Measurements from ENCODE around the gene PLEKHH2.

Gene PLEKHH2

GRCh38 chr2:43736637-43737036, 99.6 kb downstream of the PLEKHH2 start:
- Histone ChIP-seq H3K9ac (ENCODE audit: insufficient read length) (no peak overlapping the region), H3K27ac (no peak overlapping the region), H3K36me3 (ENCODE audit: insufficient read depth, low read length) (no peaks in the 10 kb centered on the region), H3K9me3 (ENCODE audit: low read depth, low read length) (no peaks in the 10 kb centered on the region), H3K4me3 (no peak overlapping the region)
- DNase-seq (ENCODE audit: low read depth, low spot score) = no peak
- no peak for TF ChIP-seq FOXP2 (optimal IDR thresholded peaks at IDR 0.05; ENCODE audit: control extremely low read depth, extremely low read length, insufficient read depth)
- TF ChIP-seq EZH2 (IDR thresholded peaks at IDR 0.05) = no peak
- no peak for TF ChIP-seq POLR2AphosphoS5 (IDR thresholded peaks at IDR 0.05; ENCODE audit: borderline replicate concordance, low read depth, low read length)

- no peak overlapping the region for H3K9ac ChIP-seq (ENCODE audit: insufficient read length)
- TF ChIP-seq POLR2AphosphoS5 (IDR thresholded peaks at IDR 0.05; ENCODE audit: borderline replicate concordance, low read depth, low read length) (no peak), EZH2 (IDR thresholded peaks at IDR 0.05) (no peak), FOXP2 (optimal IDR thresholded peaks at IDR 0.05; ENCODE audit: control extremely low read depth, extremely low read length, insufficient read depth) (no peak)
- H3K9me3 ChIP-seq (ENCODE audit: low read depth, low read length) = no peaks in the 10 kb centered on the region
- H3K36me3 ChIP-seq (ENCODE audit: insufficient read depth, low read length) = no peaks in the 10 kb centered on the region
- no peak overlapping the region for H3K4me3 ChIP-seq
- H3K27ac ChIP-seq = no peak overlapping the region
- DNase-seq (ENCODE audit: low read depth, low spot score) = no peak
These were observed 100.2 kb downstream of the PLEKHH2 start for GRCh38 chr2:43737097-43737854.

- no peak overlapping the region for H3K27ac ChIP-seq
- no peak for TF ChIP-seq POLR2AphosphoS5 (IDR thresholded peaks at IDR 0.05; ENCODE audit: borderline replicate concordance, low read depth, low read length)
- TF ChIP-seq EZH2 (IDR thresholded peaks at IDR 0.05) = no peak
- no peak for TF ChIP-seq FOXP2 (optimal IDR thresholded peaks at IDR 0.05; ENCODE audit: control extremely low read depth, extremely low read length, insufficient read depth)
These were observed 100.8 kb downstream of the PLEKHH2 start for GRCh38 chr2:43737855-43738254.

GRCh38 chr2:43738257-43738656, 101.2 kb downstream of the PLEKHH2 start:
- TF ChIP-seq EZH2 (IDR thresholded peaks at IDR 0.05) = no peak
- no peak for DNase-seq (ENCODE audit: low read depth, low spot score)
- Histone ChIP-seq H3K9me3 (ENCODE audit: low read depth, low read length) (no peaks in the 10 kb centered on the region), H3K9ac (ENCODE audit: insufficient read length) (no peak overlapping the region), H3K36me3 (ENCODE audit: insufficient read depth, low read length) (no peaks in the 10 kb centered on the region), H3K4me3 (no peak overlapping the region), H3K27ac (no peak overlapping the region)

More at GRCh38 chr2:43737855-43738254, 100.8 kb downstream of the PLEKHH2 start:
- no peak overlapping the region for H3K9ac ChIP-seq (ENCODE audit: insufficient read length)
- no peak overlapping the region for H3K4me3 ChIP-seq
- no peaks in the 10 kb centered on the region for H3K36me3 ChIP-seq (ENCODE audit: insufficient read depth, low read length)
- no peak for DNase-seq (ENCODE audit: low read depth, low spot score)
- no peaks in the 10 kb centered on the region for H3K9me3 ChIP-seq (ENCODE audit: low read depth, low read length)

GRCh38 chr2:43743706-43744105, 106.6 kb downstream of the PLEKHH2 start:
- DNase-seq (ENCODE audit: low read depth, low spot score) = no peak
- Histone ChIP-seq H3K9me3 (ENCODE audit: low read depth, low read length) (no peaks in the 10 kb centered on the region), H3K27ac (no peak overlapping the region), H3K36me3 (ENCODE audit: insufficient read depth, low read length) (no peaks in the 10 kb centered on the region), H3K9ac (ENCODE audit: insufficient read length) (no peak overlapping the region), H3K4me3 (no peak overlapping the region)
- TF ChIP-seq POLR2AphosphoS5 (IDR thresholded peaks at IDR 0.05; ENCODE audit: borderline replicate concordance, low read depth, low read length) (no peak), FOXP2 (optimal IDR thresholded peaks at IDR 0.05; ENCODE audit: control extremely low read depth, extremely low read length, insufficient read depth) (no peak), EZH2 (IDR thresholded peaks at IDR 0.05) (no peak)

- Histone ChIP-seq H3K27ac (no peak overlapping the region), H3K9me3 (ENCODE audit: low read depth, low read length) (no peaks in the 10 kb centered on the region), H3K4me3 (no peak overlapping the region), H3K9ac (ENCODE audit: insufficient read length) (no peak overlapping the region), H3K36me3 (ENCODE audit: insufficient read depth, low read length) (no peaks in the 10 kb centered on the region)
- TF ChIP-seq POLR2AphosphoS5 (IDR thresholded peaks at IDR 0.05; ENCODE audit: borderline replicate concordance, low read depth, low read length) (no peak), FOXP2 (optimal IDR thresholded peaks at IDR 0.05; ENCODE audit: control extremely low read depth, extremely low read length, insufficient read depth) (no peak), EZH2 (IDR thresholded peaks at IDR 0.05) (no peak)
- no peak for DNase-seq (ENCODE audit: low read depth, low spot score)
These were observed 108.4 kb downstream of the PLEKHH2 start for GRCh38 chr2:43745457-43745856.

GRCh38 chr2:43748333-43748732, 111.3 kb downstream of the PLEKHH2 start:
- TF ChIP-seq POLR2AphosphoS5 (IDR thresholded peaks at IDR 0.05; ENCODE audit: borderline replicate concordance, low read depth, low read length) (no peak), FOXP2 (optimal IDR thresholded peaks at IDR 0.05; ENCODE audit: control extremely low read depth, extremely low read length, insufficient read depth) (no peak), EZH2 (IDR thresholded peaks at IDR 0.05) (no peak)
- Histone ChIP-seq H3K9ac (ENCODE audit: insufficient read length) (no peak overlapping the region), H3K27ac (no peak overlapping the region), H3K9me3 (ENCODE audit: low read depth, low read length) (no peaks in the 10 kb centered on the region), H3K36me3 (ENCODE audit: insufficient read depth, low read length) (no peaks in the 10 kb centered on the region), H3K4me3 (no peak overlapping the region)
- no peak for DNase-seq (ENCODE audit: low read depth, low spot score)

- H3K4me3 ChIP-seq = no peak overlapping the region
- H3K9me3 ChIP-seq (ENCODE audit: low read depth, low read length) = no peaks in the 10 kb centered on the region
- no peaks in the 10 kb centered on the region for H3K36me3 ChIP-seq (ENCODE audit: insufficient read depth, low read length)
- no peak overlapping the region for H3K27ac ChIP-seq
- no peak for TF ChIP-seq POLR2AphosphoS5 (IDR thresholded peaks at IDR 0.05; ENCODE audit: borderline replicate concordance, low read depth, low read length)
- no peak for TF ChIP-seq FOXP2 (optimal IDR thresholded peaks at IDR 0.05; ENCODE audit: control extremely low read depth, extremely low read length, insufficient read depth)
- no peak for TF ChIP-seq EZH2 (IDR thresholded peaks at IDR 0.05)
- no peak for DNase-seq (ENCODE audit: low read depth, low spot score)
- H3K9ac ChIP-seq (ENCODE audit: insufficient read length) = no peak overlapping the region
These were observed 112.5 kb downstream of the PLEKHH2 start for GRCh38 chr2:43749583-43749982.

- H3K27ac ChIP-seq = no peak overlapping the region
- H3K9ac ChIP-seq (ENCODE audit: insufficient read length) = no peak overlapping the region
- H3K9me3 ChIP-seq (ENCODE audit: low read depth, low read length) = no peaks in the 10 kb centered on the region
- H3K4me3 ChIP-seq = no peak overlapping the region
- no peak for DNase-seq (ENCODE audit: low read depth, low spot score)
- TF ChIP-seq FOXP2 (optimal IDR thresholded peaks at IDR 0.05; ENCODE audit: control extremely low read depth, extremely low read length, insufficient read depth) = no peak
- no peak for TF ChIP-seq EZH2 (IDR thresholded peaks at IDR 0.05)
- no peak for TF ChIP-seq POLR2AphosphoS5 (IDR thresholded peaks at IDR 0.05; ENCODE audit: borderline replicate concordance, low read depth, low read length)
- no peaks in the 10 kb centered on the region for H3K36me3 ChIP-seq (ENCODE audit: insufficient read depth, low read length)
These were observed 114.5 kb downstream of the PLEKHH2 start for GRCh38 chr2:43751476-43751990.

Data from SK-N-MC (cell line).